HG02623 (cell line): Measurements from ENCODE around the gene LTBR.

Source experiments
- ATAC-seq: cut with Tn5 transposase; IDR thresholded peaks from one replicate; pipeline ENCODE4 v1.9.1; 2021; ENCODE audit warnings: moderate library complexity; ENCODE audit not compliant: unreplicated experiment

Gene LTBR

DNA sequence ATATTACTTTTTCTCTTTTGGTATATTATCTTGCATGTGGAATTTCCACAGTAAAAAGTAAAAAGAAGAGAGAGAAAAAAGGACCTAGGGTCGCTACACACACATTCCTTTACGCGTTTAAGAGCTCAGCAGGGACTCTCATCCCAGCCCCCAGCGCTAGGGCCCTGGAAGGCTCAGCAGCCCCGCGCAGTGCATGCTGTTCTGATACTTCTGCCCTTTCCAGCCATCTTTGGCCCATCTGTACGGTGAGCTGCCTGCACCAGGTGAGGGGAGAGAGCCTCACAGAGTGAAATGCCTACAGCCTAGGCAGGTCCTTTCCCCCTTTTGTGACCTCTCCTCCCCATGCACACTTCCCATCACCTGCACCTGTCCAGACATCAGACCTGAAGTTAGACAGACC lies 1.6 kb upstream of the LTBR start:
- ATAC-seq, result no peak

DNA sequence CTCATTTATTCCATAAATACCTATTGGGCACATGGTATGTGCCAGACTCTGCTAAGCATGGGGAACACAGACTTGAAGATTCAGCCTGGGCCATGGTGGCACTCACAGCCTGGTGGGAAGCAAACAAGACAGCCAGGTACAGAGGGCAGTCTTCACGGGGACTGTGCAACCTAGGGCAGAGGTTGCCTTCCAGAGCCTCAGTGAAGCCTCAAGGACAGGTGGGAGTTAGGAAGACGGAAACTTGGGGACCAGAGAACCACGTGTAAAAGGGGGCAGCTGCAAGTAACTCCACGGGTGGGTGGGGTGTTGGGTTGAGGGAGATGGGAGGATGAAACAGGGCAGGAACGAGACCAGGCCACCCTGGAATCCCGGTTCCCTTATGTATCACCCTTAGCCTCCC lies 980 bp upstream of the LTBR start:
- ATAC-seq, result no peak

DNA sequence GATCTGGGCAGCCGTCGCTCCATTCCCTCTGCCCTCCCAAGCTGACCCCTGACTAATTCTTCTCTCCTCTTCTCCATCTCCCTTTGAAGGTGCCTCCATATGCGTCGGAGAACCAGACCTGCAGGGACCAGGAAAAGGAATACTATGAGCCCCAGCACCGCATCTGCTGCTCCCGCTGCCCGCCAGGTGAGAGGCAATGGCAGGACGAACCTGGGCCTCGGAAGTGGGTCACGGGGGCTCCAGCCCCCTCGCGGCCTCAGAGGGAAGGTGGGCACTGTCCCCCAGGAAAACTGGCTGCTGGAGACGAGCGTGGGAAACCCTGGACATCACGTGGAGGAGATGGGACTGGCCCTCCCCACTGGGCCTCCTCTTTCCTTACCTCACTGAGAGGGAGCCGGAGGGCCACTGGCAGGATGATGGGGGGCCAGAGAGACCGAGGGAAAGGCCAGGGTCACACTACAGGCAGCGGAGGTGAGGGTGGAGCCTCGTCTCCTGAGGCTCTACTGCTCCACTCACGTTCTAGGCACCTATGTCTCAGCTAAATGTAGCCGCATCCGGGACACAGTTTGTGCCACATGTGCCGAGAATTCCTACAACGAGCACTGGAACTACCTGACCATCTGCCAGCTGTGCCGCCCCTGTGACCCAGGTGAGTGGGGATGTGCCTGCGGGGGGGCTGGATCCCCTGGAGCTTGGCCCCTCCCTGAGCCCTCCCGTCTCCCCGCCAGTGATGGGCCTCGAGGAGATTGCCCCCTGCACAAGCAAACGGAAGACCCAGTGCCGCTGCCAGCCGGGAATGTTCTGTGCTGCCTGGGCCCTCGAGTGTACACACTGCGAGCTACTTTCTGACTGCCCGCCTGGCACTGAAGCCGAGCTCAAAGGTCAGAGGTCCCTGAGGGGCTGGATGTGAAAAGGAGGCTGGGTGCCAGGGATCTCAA lies 806 bp downstream of the LTBR start:
- ATAC-seq, result no peak

GRCh38 chr12:6386038-6386437 lies 2.1 kb downstream of the LTBR start:
- ATAC-seq, result no peak

DNA sequence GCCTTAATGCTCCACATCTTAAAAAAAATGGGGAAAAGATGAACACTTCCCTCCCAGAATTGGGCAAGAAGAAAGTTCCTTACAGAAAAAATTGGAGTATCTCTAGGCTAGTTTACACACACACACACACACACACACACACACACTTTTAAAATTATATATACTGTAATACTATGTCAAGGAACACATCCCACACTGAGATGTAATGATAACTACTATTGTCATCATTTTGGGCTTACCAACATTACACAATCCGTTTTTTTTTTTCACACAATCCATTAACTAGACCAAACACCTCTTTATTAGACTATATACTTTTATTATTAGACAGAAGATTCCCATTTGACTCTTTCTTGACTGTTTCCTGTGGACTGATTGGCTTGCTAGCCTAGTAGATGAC lies 2.5 kb downstream of the LTBR start:
- ATAC-seq, result no peak

GRCh38 chr12:6387541-6387940 lies 3.6 kb downstream of the LTBR start:
- ATAC-seq, result no peak

DNA sequence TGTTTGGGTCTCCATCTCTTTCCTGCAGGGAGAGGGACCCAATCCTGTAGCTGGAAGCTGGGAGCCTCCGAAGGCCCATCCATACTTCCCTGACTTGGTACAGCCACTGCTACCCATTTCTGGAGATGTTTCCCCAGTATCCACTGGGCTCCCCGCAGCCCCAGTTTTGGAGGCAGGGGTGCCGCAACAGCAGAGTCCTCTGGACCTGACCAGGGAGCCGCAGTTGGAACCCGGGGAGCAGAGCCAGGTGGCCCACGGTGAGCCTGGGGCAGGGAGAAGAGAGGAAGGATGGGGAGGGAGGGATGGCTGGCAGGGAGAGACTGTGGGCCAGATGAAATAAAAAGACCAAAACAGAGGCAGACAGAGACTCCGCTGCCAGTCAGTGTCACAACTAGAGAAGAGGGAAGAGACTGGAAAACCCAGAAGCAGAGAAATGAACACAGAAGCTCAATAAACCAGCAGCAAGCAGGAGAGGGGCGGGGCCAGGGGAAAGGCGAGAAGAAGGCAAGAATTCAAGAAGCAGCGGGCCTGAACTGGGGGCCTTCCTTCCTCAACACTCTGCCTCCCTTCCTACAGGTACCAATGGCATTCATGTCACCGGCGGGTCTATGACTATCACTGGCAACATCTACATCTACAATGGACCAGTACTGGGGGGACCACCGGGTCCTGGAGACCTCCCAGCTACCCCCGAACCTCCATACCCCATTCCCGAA lies 6.3 kb downstream of the LTBR start:
- no peak for ATAC-seq

DNA sequence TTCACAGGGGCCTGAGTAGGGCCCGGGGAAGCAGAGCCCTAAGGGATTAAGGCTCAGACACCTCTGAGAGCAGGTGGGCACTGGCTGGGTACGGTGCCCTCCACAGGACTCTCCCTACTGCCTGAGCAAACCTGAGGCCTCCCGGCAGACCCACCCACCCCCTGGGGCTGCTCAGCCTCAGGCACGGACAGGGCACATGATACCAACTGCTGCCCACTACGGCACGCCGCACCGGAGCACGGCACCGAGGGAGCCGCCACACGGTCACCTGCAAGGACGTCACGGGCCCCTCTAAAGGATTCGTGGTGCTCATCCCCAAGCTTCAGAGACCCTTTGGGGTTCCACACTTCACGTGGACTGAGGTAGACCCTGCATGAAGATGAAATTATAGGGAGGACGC lies 7.1 kb downstream of the LTBR start:
- no peak for ATAC-seq

GRCh38 chr12:6392504-6392903 lies 8.5 kb downstream of the LTBR start:
- ATAC-seq, result no peak

- ATAC-seq, result no peak
Observed at GRCh38 chr12:6393109-6393508, 9.1 kb downstream of the LTBR start.

GRCh38 chr12:6394398-6394797 lies 10.4 kb downstream of the LTBR start:
- ATAC-seq, result no peak

DNA sequence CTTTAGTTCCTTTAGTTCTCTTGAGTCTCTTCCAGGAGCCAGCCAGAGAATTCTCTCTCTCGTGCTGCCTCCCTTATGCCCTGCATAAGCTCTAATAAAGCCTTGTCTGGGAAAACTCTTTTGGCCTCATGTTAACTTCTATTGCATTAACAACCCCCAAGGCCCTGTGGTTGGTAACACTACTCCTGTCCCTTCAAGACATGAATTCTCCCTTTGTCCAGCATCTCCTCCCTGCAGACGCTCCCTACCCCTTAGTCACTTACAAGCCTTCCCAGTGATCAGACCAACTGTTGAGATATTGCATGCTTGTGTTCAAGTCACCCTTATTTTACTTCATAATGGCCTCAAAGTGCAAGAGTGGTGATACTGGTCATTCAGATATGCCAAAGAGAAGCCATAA lies 12.1 kb downstream of the LTBR start:
- no peak for ATAC-seq

- no peak for ATAC-seq
Observed at GRCh38 chr12:6399884-6400644, 16.1 kb downstream of the LTBR start.

DNA sequence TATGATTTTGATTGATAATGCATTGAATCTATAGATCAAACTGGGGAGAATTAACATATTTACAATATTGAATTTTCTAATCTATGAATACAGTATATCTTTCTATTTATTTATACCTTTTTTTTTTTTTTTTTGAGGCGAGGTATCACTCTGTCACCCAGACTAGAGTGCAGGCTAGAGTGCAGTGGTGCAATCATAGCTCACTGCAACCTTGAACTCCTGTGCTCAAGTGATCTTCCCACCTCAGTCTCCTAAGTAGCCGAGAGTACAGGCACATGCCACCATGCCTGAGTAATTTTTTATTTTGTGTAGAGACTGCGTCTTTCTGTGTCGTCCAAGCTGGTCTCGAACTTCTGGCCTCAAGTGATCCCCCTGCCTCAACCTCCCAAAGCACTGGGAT lies 20.4 kb downstream of the LTBR start:
- ATAC-seq, result no peak

DNA sequence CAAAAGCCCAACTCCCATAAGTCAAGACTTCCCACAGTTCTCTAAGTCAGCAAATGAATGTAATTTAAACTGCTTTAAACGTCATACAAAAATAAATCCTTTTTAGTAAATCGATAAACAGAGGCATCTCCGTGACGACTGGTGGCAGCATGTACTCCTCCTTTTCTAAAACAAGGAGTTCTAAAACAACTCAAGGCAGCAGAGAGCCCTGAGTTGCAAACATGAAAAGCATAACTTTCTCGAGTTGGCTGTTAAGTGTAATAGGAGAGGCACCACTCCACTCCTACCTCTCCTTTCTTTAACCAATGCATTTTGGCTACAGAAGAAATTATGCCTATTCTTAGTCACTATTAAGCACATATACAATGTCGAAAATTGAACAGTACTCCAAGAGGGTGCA lies 22.0 kb downstream of the LTBR start:
- ATAC-seq, result no peak

DNA sequence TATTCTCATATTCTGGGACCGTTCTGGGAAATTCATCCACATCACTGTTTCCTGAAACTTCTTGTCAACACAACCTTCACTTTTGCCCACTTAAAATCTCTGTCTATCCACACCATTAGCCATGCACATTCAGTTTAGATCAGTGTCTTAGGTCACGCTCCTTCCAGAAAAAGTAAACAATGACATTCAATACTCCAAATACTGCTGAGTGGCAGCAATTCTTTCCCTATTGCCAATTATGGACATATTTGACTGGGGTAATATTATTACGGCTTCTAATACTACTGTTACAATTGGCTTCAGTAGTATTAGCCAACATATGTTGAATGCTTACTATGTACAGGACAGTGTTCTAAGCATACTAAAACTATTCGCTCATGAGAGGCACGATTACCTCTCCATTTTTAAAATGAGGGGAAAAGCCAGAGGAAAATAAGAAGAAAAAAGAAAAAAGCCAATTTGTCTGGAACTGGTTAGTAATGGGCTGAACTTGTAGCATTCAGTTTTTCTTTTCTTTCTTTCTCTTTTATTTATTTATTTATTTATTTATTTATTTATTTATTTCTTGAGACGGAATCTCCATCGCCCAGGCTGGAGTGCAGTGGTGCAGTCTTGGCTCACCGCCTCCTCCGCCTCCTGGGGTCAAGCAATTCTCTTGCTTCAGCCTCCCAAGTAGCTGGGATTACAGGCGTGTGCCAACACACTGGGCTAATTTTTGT lies 23.4 kb downstream of the LTBR start:
- ATAC-seq, result no peak

DNA sequence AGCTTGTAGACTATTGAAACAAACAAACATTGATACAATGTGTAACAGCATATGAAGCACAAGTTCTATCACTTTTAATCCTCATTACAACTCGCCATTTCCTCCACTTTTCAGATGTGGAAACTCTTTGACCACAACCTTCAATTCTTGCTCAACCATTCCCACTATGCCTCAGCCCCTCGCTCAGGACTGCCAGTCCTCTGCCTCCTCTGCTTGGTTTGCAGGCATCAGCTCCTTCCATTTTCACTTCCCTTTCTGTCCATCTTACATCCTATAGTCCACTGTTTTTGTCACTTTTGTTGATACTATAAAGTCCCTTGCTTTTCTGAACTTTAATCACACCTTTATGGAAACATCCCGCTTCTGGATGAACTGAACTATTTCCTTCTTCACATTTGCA lies 32.6 kb downstream of the LTBR start:
- no peak for ATAC-seq

DNA sequence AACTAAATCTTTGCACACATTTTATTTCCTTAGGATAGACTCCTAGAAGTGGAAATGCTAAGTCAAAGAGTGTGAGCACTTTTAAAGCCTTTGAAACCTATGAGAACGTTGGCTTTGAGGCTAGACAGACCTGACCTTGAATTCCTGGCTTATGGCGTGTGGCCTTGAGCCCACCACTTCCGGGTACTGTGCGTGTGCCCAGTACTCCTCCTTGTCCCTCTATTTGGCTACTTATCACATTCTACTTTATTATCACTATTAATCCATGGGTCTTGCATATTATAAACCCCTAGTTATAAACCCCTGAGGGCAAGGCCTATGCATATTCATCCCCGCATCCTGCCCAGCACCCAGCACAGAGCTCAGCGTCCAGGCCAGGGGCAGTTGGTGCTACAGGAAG lies 34.8 kb downstream of the LTBR start:
- ATAC-seq, result no peak

DNA sequence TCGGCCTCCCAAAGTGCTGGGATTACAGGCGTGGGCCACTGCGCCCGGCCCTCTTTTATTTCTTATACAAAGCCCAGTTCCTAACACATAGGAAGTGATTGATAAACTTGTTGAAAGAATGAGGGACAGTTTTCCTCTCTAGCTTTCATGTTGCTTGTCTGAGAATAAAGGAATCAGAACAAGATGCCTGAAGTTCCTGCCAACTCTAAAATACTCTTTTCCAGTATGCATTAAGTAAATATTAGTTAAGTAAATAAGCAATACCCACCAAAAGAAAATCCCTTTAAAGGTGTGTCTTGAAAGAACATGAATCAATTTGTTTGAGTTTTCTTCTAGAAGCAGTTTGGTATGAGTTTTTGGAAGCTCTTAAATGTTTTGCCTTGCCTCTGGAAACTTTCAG lies 36.4 kb downstream of the LTBR start:
- ATAC-seq, result no peak

DNA sequence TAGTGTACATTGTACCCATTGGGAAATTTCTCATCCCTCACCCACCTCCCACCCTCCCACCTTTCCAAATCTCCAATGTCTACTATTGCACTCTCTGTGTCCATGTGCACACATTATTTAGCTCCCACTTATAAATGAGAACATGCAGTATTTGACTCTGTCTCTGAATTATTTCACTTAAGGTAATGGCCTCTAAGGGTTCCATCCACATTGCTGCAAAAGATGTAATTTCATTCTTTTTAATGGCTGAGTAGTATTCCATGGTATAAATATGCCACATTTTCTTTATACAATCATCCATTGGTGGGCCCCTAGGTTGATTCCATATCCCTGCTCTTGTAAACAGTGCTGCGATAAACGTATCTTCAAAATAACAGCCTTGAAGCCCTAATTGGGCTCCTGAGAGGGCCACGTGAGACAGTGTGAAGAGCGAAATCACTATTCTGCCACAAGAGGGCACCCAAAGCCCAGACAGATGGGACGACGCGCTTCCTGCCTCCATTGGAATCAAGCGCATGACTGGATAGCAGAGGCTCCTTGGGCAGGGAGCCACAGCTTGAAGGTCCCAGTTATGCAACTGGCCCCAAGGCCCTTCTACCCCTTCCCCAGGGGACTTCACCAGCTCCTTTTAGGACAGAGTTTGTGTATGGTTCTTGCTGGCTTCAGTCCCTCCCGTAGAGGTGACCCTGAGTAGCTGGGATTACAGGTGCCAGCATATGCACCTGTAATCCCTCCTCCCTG lies 39.5 kb downstream of the LTBR start:
- no peak for ATAC-seq
